Measurements from ENCODE around the gene DSTYK. TPM values are rescaled to one million over a fixed set of nuclear protein-coding genes. Genes with fewer than 3 reads are reported as not detected.

Gene DSTYK
- total RNA-seq, 1 experiment from 2014 or later = 11.3 TPM

- ChIA-PET POLR2A (no interaction called here), CTCF (no interaction called here)
- Histone ChIP-seq H3K27ac (ENCODE audit: low read length) (no peak overlapping the region), H3K9me3 (ENCODE audit: control insufficient read depth, insufficient read depth, low read depth, low read length) (no peaks in the 10 kb centered on the region), H3K36me3 (ENCODE audit: control insufficient read depth, insufficient read depth, low read length) (no peaks in the 10 kb centered on the region), H3K4me3 (ENCODE audit: low read depth in 2 of 2, low read length in 2 of 2) (no peak overlapping the region), H3K27me3 (ENCODE audit: control insufficient read depth, insufficient read depth, low read length) (no peaks in the 10 kb centered on the region), H3K4me1 (ENCODE audit: control insufficient read depth, insufficient read depth, low read length) (no peaks in the 10 kb centered on the region)
- no TSS peak for BruUV-seq (replicated peaks)
- no peak for DNase-seq (ENCODE audit: low read depth, low spot score)
- no peak for TF ChIP-seq TCF7L2 (IDR thresholded peaks at IDR 0.05; ENCODE audit: low read depth, low read length)
- TF ChIP-seq POLR2AphosphoS5 (IDR thresholded peaks at IDR 0.05; ENCODE audit: low read depth, low read length) = no peak
- TF ChIP-seq SIN3A (IDR thresholded peaks at IDR 0.05; ENCODE audit: borderline replicate concordance, insufficient read depth, low read depth, low read length) = no peak
- TF ChIP-seq REST (IDR thresholded peaks at IDR 0.05; ENCODE audit: insufficient read depth in 1 of 2, low read depth in 2 of 2, low read length in 1 of 2) = no peak
- TF ChIP-seq CTCF (IDR thresholded peaks at IDR 0.05) = no peak
- intact Hi-C loops (cut with micrococcal nuclease; ENCODE audit: unreplicated experiment) (loop anchor here (10.0 kb wide), 2 partner anchors 127 to 267 kb away; partner anchors contain the start of gene RBBP5), in situ Hi-C loops (cut with HindIII; ENCODE audit: low pct_unique_long_range_greater_than_20kb, low sequenced_read_pairs) (no loop called here)
- no peak for ATAC-seq
Observed at GRCh38 chr1:205251576-205251975, 40.1 kb upstream of the DSTYK start.

- TF ChIP-seq CTCF (IDR thresholded peaks at IDR 0.05) (no peak), SIN3A (IDR thresholded peaks at IDR 0.05; ENCODE audit: borderline replicate concordance, insufficient read depth, low read depth, low read length) (no peak), REST (IDR thresholded peaks at IDR 0.05; ENCODE audit: insufficient read depth in 1 of 2, low read depth in 2 of 2, low read length in 1 of 2) (no peak), POLR2AphosphoS5 (IDR thresholded peaks at IDR 0.05; ENCODE audit: low read depth, low read length) (no peak), TCF7L2 (IDR thresholded peaks at IDR 0.05; ENCODE audit: low read depth, low read length) (no peak)
- DNase-seq (ENCODE audit: low read depth, low spot score) = no peak
- CTCF ChIA-PET = no interaction called here
- in situ Hi-C loops (cut with HindIII; ENCODE audit: low pct_unique_long_range_greater_than_20kb, low sequenced_read_pairs) = no loop called here
- BruUV-seq (replicated peaks) = no TSS peak
- H3K9me3 ChIP-seq (ENCODE audit: control insufficient read depth, insufficient read depth, low read depth, low read length) = no peaks in the 10 kb centered on the region
- no peaks in the 10 kb centered on the region for H3K4me1 ChIP-seq (ENCODE audit: control insufficient read depth, insufficient read depth, low read length)
- H3K36me3 ChIP-seq (ENCODE audit: control insufficient read depth, insufficient read depth, low read length) = no peaks in the 10 kb centered on the region
- POLR2A ChIA-PET = no interaction called here
- H3K27ac ChIP-seq (ENCODE audit: low read length) = no peak overlapping the region
- intact Hi-C loops (cut with micrococcal nuclease; ENCODE audit: unreplicated experiment) = loop anchor here (10.0 kb wide), 2 partner anchors 126 to 266 kb away; partner anchors contain the start of gene RBBP5
- no peak for ATAC-seq
- no peaks in the 10 kb centered on the region for H3K27me3 ChIP-seq (ENCODE audit: control insufficient read depth, insufficient read depth, low read length)
- no peak overlapping the region for H3K4me3 ChIP-seq (ENCODE audit: low read depth in 2 of 2, low read length in 2 of 2)
Observed at GRCh38 chr1:205250699-205251098, 39.2 kb upstream of the DSTYK start.
